Measurements from ENCODE around the gene CDH4. TPM values are rescaled to one million over a fixed set of nuclear protein-coding genes. Genes with fewer than 3 reads are reported as not detected.

The CDH4 gene
- total and polyA plus RNA-seq, 2 donors (not counting 3 experiments of a cell fraction or from before 2014, with no cell fraction given): 0.17 to 0.51 TPM

DNA sequence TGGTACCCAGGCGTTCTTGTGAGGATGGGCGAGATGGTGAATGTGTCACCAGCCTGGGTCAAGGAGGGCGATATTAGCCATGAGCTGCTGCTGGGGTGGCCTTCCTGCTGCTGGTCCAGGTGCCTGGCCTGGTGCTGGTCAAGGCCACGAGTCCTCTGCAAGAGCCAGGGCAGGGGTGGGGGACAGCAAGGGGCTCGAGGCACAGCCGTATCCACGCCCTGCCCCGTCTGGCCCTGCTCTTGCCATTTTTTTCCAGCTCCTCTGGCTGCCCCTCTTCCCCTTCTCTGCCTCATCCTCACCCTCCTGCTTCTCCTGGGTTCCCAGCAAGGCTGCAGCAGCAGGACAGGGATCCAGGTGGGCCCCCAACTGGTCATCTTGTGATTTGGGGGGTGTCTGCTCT lies 51.2 kb downstream of the CDH4 start:
- DNase-seq (ENCODE audit: low read depth, low spot score) (no peak), FAIRE-seq (no peak)
- Histone ChIP-seq H3K4me1 (ENCODE audit: control insufficient read depth, extremely low read depth, insufficient read depth, low read length) (no peaks in the 10 kb centered on the region), H4K20me1 (replicated peaks; ENCODE audit: control insufficient read depth, extremely low read depth, insufficient read depth, low read length) (no peaks in the 10 kb centered on the region), H3K4me3 (replicated peaks in 1 of 3; ENCODE audit: insufficient read depth in 1 of 3, low read depth in 1 of 3, low read length in 3 of 3) (no peak overlapping the region), H3K27ac (ENCODE audit: insufficient read depth, low read depth, low read length) (no peak overlapping the region), H3K79me2 (ENCODE audit: control insufficient read depth, insufficient read depth, low read length) (no peaks in the 10 kb centered on the region), H3K9ac (replicated peaks; ENCODE audit: extremely low read depth, insufficient read depth, low read length) (no peak overlapping the region), H3K36me3 (ENCODE audit: control insufficient read depth in 2 of 2, extremely low read depth in 1 of 2, insufficient read depth in 2 of 2, low read length in 2 of 2) (no peaks in the 10 kb centered on the region), H3K9me1 (replicated peaks; ENCODE audit: control insufficient read depth, extremely low read depth, insufficient read depth, low read length) (no peaks in the 10 kb centered on the region), H2AFZ (ENCODE audit: low read depth, low read length) (no peak overlapping the region), H3K4me2 (ENCODE audit: insufficient read depth, low read length) (no peak overlapping the region), H3K9me3 (replicated peaks; ENCODE audit: control insufficient read depth, insufficient read depth, low read length) (no peaks in the 10 kb centered on the region), H3K27me3 (ENCODE audit: control insufficient read depth in 2 of 2, insufficient read depth in 2 of 2, low read length in 2 of 2) (no peaks in the 10 kb centered on the region)
- intact Hi-C loops (cut with micrococcal nuclease) (no loop called here), dilution Hi-C loops (cut with MboI; ENCODE audit: extremely low pct_ligation_motif_present, low sequenced_read_pairs) (no loop called here)
- POLR2A ChIA-PET: no interaction called here
- TF ChIP-seq JUN (IDR thresholded peaks at IDR 0.05; ENCODE audit: borderline replicate concordance, insufficient read depth, insufficient read length, low read depth): no peak
- TF ChIP-seq CTCF (IDR thresholded peaks at IDR 0.05; ENCODE audit: extremely low read depth in 1 of 2, insufficient read depth in 1 of 2, low read depth in 1 of 2, low read length in 2 of 2): no peak
- TF ChIP-seq POLR2A (IDR thresholded peaks at IDR 0.05; ENCODE audit: low read depth, low read length): no peak
- TF ChIP-seq FOS (IDR thresholded peaks at IDR 0.05; ENCODE audit: borderline replicate concordance, insufficient read depth, low read length): no peak
- TF ChIP-seq EZH2 (IDR thresholded peaks at IDR 0.05; ENCODE audit: borderline replicate concordance, low read depth, low read length, severe bottlenecking): no peak
- no peak for TF ChIP-seq POLR2AphosphoS5 (IDR thresholded peaks at IDR 0.05; ENCODE audit: insufficient read depth, low read depth, low read length)
- TF ChIP-seq GATA2 (IDR thresholded peaks at IDR 0.05; ENCODE audit: insufficient read depth, insufficient read length, low read depth, low read length): no peak
- TF ChIP-seq MAX (IDR thresholded peaks at IDR 0.05; ENCODE audit: insufficient read depth, insufficient read length): no peak
- TF ChIP-seq MYC (IDR thresholded peaks at IDR 0.05; ENCODE audit: low read depth, low read length): no peak
- CTCF ChIA-PET: no interaction called here
- no TSS peak for BruUV-seq (replicated peaks)

Data from endothelial cell of umbilical vein (primary cell).